GM12874 (cell line): Measurements from ENCODE around the gene SLC8A1.

Experiments
- CTCF ChIP-seq: IDR thresholded peaks from 2 replicates; pipeline ENCODE4 v1.5.1; 2011; ENCODE audit warnings: low read depth, mild to moderate bottlenecking, control low read depth, low read length, moderate library complexity; ENCODE audit not compliant: insufficient read depth

The SLC8A1 gene

GRCh38 chr2:40485854-40486253 lies 34.0 kb upstream of the SLC8A1 start:
- no peak for TF ChIP-seq CTCF

- no peak for TF ChIP-seq CTCF
Observed at GRCh38 chr2:40485318-40485717, 33.4 kb upstream of the SLC8A1 start.

GRCh38 chr2:40483549-40484243 lies 31.8 kb upstream of the SLC8A1 start:
- no peak for TF ChIP-seq CTCF

- TF ChIP-seq CTCF: no peak
Observed at GRCh38 chr2:40480596-40480995, 28.7 kb upstream of the SLC8A1 start.

GRCh38 chr2:40480073-40480472 lies 28.2 kb upstream of the SLC8A1 start:
- TF ChIP-seq CTCF: no peak

- no peak for TF ChIP-seq CTCF
Observed at GRCh38 chr2:40477361-40477760, 25.5 kb upstream of the SLC8A1 start.

- no peak for TF ChIP-seq CTCF
Observed at GRCh38 chr2:40476436-40476835, 24.5 kb upstream of the SLC8A1 start.
